ENCODE results near the gene UPF2. TPM values are rescaled to one million over a fixed set of nuclear protein-coding genes. Genes with fewer than 3 reads are reported as not detected.

Gene UPF2
- total RNA-seq, 6 donors from 2014 or later: 16.0 to 44.0 (median 17.3) TPM

GRCh38 chr10:11886851-11887250 is 155.8 kb downstream of the UPF2 start:
- TF ChIP-seq CTCF (IDR thresholded peaks at IDR 0.05) (no peak), EP300 (IDR thresholded peaks at IDR 0.05) (no peak), POLR2AphosphoS5 (IDR thresholded peaks at IDR 0.05) (no peak)
- ATAC-seq (ENCODE audit: low FRiP score in 2 of 2) (no peak), DNase-seq (peak in 1 of 2 donors; percentile 63)
- Histone ChIP-seq H3K27ac (no peak overlapping the region), H3K4me1 (peaks cover 0 to 8% (median 0%) of the 10 kb centered on the region in 4 donors), H3K36me3 (no peaks in the 10 kb centered on the region), H3K4me3 (no peak overlapping the region), H3K27me3 (no peaks in the 10 kb centered on the region), H3K9me3 (no peaks in the 10 kb centered on the region)
- 58 to 68% methylated on average over 2 to 4 of the region's 12 CpGs for WGBS, 2 donors

DNA sequence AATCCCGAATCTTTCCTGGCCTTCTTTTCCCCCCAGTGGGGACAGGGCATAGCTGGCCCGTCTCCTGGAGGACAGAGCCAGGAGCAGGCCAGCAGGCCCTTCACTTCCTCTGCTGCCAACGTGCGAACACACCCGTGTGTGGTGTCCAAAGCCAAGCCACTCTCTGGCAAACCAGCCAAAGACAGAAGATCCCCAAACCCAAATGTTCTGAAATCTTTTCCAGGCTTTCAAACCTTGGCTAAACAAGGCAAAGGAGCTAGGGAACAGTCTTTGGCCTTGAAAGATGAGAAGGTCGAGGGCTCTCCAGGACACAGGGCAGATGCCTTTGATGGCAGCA is 156.5 kb downstream of the UPF2 start:
- no peaks in the 10 kb centered on the region for H3K9me3 ChIP-seq
- ATAC-seq (ENCODE audit: low FRiP score in 2 of 2): no peak
- no peak overlapping the region for H3K27ac ChIP-seq
- TF ChIP-seq POLR2A (IDR thresholded peaks at IDR 0.05): no peak
- no peak for TF ChIP-seq EP300 (IDR thresholded peaks at IDR 0.05)
- no peak for TF ChIP-seq POLR2AphosphoS5 (IDR thresholded peaks at IDR 0.05)
- TF ChIP-seq CTCF (IDR thresholded peaks at IDR 0.05): no peak
- H3K4me3 ChIP-seq: no peak overlapping the region
- DNase-seq: no peak
- peaks cover 0 to 8% (median 0%) of the 10 kb centered on the region in 4 donors for H3K4me1 ChIP-seq
- H3K36me3 ChIP-seq: no peaks in the 10 kb centered on the region
- H3K27me3 ChIP-seq: no peaks in the 10 kb centered on the region
- 66 to 70% methylated on average over 6 of the region's 6 CpGs for WGBS, 2 donors

GRCh38 chr10:11885437-11886137 is 157.0 kb downstream of the UPF2 start:
- no peak for TF ChIP-seq EP300 (IDR thresholded peaks at IDR 0.05)
- no peak for TF ChIP-seq POLR2AphosphoS5 (IDR thresholded peaks at IDR 0.05)
- TF ChIP-seq CTCF (IDR thresholded peaks at IDR 0.05): no peak
- TF ChIP-seq POLR2A (IDR thresholded peaks at IDR 0.05): no peak
- Histone ChIP-seq H3K27ac (no peak overlapping the region), H3K4me3 (no peak overlapping the region), H3K27me3 (no peaks in the 10 kb centered on the region), H3K4me1 (peaks cover 0 to 8% (median 0%) of the 10 kb centered on the region in 4 donors), H3K36me3 (no peaks in the 10 kb centered on the region), H3K9me3 (no peaks in the 10 kb centered on the region)
- no peak for DNase-seq
- 74 to 81% methylated on average over 12 to 13 of the region's 13 CpGs for WGBS, 2 donors
- no peak for ATAC-seq (ENCODE audit: low FRiP score in 2 of 2)

GRCh38 chr10:11884706-11885423 is 157.7 kb downstream of the UPF2 start:
- Histone ChIP-seq H3K4me3 (no peak overlapping the region), H3K9me3 (no peaks in the 10 kb centered on the region), H3K27ac (no peak overlapping the region), H3K4me1 (peaks cover 0 to 8% (median 0%) of the 10 kb centered on the region in 4 donors), H3K36me3 (no peaks in the 10 kb centered on the region), H3K27me3 (no peaks in the 10 kb centered on the region)
- 73 to 92% methylated on average over 5 of the region's 7 CpGs for WGBS, 2 donors
- ATAC-seq (ENCODE audit: low FRiP score in 2 of 2) (no peak), DNase-seq (no peak)
- no peak for TF ChIP-seq CTCF (IDR thresholded peaks at IDR 0.05)
- TF ChIP-seq POLR2A (IDR thresholded peaks at IDR 0.05): no peak
- TF ChIP-seq EP300 (IDR thresholded peaks at IDR 0.05): no peak
- TF ChIP-seq POLR2AphosphoS5 (IDR thresholded peaks at IDR 0.05): no peak
